ENCODE results near the gene C20orf173. TPM values are rescaled to one million over a fixed set of nuclear protein-coding genes. Genes with fewer than 3 reads are reported as not detected.

The C20orf173 gene, protein sequence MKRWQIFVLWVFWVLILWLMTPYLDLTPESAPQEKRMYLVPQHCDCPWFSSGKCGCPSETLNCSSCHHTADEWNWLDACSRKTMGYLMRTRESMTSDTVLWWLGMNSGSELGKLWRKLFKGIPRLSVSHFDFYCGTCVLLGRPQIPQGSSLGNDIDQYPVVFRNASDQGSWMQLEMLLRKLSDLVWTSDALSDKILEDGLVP
- total RNA-seq (ENCODE audit: low replicate concordance), result not detected in 2 replicates

DNA sequence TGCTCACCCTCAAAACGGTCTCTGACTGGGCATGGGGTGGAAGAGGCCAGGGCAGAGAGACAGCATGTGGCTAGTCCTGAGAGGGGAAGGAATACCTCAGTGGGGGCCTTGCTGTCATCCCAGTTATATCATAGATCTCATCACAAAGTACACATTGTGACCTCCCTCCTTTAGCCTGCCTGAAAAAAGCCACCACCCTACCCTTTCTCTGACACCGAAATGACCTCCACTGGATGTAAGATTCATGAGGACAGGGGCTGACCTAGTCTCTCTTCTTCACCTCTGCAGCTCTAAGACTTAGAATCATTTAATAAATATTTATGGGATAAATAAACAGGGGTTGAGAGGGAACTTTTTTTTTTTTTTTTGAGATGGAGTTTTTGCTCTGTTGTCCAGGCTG lies at the start of gene C20orf173:
Gene C20orf173 (minus strand): TSS at position 101 of the 400 bp plus-strand sequence. CDS start 279 bp downstream, outside the sequence.
- H3K9ac ChIP-seq, result no peak within 1 kb of the TSS

GRCh38 chr20:35579196-35579595 lies 49.7 kb upstream of the C20orf173 start:
- Histone ChIP-seq H3K4me2 (no peak overlapping the region), H4K20me1 (ENCODE audit: low read depth) (no peaks in the 10 kb centered on the region), H3K4me3 (no peak overlapping the region), H3K9me3 (ENCODE audit: low read depth) (no peaks in the 10 kb centered on the region), H3F3A (ENCODE audit: low read depth) (peaks cover 2% of the 10 kb centered on the region), H3K4me1 (no peaks in the 10 kb centered on the region), H3K79me2 (ENCODE audit: low read depth) (no peaks in the 10 kb centered on the region), H3K27me3 (no peaks in the 10 kb centered on the region), H3K9ac (no peak overlapping the region), H2AFZ (replicated peaks) (no peak overlapping the region), H3K27ac (no peak overlapping the region), H3K36me3 (no peaks in the 10 kb centered on the region)
- no peaks in the 10 kb centered on the region for H3K36me3 Mint-ChIP-seq
- no peaks in the 10 kb centered on the region for H3K4me1 Mint-ChIP-seq
- DNase-seq (ENCODE audit: low spot score), result no peak
- no peaks in the 10 kb centered on the region for H3K9me3 Mint-ChIP-seq
- H3K27ac Mint-ChIP-seq, result no peak overlapping the region
- TF ChIP-seq, protein P1, sequence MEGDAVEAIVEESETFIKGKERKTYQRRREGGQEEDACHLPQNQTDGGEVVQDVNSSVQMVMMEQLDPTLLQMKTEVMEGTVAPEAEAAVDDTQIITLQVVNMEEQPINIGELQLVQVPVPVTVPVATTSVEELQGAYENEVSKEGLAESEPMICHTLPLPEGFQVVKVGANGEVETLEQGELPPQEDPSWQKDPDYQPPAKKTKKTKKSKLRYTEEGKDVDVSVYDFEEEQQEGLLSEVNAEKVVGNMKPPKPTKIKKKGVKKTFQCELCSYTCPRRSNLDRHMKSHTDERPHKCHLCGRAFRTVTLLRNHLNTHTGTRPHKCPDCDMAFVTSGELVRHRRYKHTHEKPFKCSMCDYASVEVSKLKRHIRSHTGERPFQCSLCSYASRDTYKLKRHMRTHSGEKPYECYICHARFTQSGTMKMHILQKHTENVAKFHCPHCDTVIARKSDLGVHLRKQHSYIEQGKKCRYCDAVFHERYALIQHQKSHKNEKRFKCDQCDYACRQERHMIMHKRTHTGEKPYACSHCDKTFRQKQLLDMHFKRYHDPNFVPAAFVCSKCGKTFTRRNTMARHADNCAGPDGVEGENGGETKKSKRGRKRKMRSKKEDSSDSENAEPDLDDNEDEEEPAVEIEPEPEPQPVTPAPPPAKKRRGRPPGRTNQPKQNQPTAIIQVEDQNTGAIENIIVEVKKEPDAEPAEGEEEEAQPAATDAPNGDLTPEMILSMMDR (IDR thresholded peaks at IDR 0.05), result no peak
- TF ChIP-seq EZH2phosphoT487 (IDR thresholded peaks at IDR 0.05) (no peak), EZH2 (IDR thresholded peaks at IDR 0.05) (no peak)
- H3K27me3 Mint-ChIP-seq (ENCODE audit: insufficient read depth, low read depth), result peaks cover 4% of the 10 kb centered on the region
- H3K4me3 Mint-ChIP-seq, result no peak overlapping the region

More for the DNA sequence above, at the start of gene C20orf173:
- no peaks in the 10 kb centered on the region for H4K20me1 ChIP-seq (ENCODE audit: low read depth)
- no peaks in the 10 kb centered on the region for H3K9me3 ChIP-seq (ENCODE audit: low read depth)
- no peak within 1 kb of the TSS for H3K4me3 Mint-ChIP-seq
- no peaks in the 10 kb centered on the region for H3K4me1 ChIP-seq
- H3K79me2 ChIP-seq (ENCODE audit: low read depth), result no peaks in the 10 kb centered on the region
- H3K4me2 ChIP-seq, result no peak within 1 kb of the TSS
- TF ChIP-seq EZH2 (IDR thresholded peaks at IDR 0.05) (no peak), EZH2phosphoT487 (IDR thresholded peaks at IDR 0.05) (no peak)
- TF ChIP-seq, protein P1 (IDR thresholded peaks at IDR 0.05), result no peak
- no peak within 1 kb of the TSS for H3K4me3 ChIP-seq
- no peak within 1 kb of the TSS for H2AFZ ChIP-seq (replicated peaks)
- H3K27me3 Mint-ChIP-seq (ENCODE audit: insufficient read depth, low read depth), result peaks cover 2% of the 10 kb centered on the region
- H3K27ac ChIP-seq, result no peak within 1 kb of the TSS
- DNase-seq (ENCODE audit: low spot score), result no peak
- peaks cover 2% of the 10 kb centered on the region for H3K36me3 Mint-ChIP-seq
- no peaks in the 10 kb centered on the region for H3K27me3 ChIP-seq
- H3K36me3 ChIP-seq, result no peaks in the 10 kb centered on the region
- H3F3A ChIP-seq (ENCODE audit: low read depth), result no peaks in the 10 kb centered on the region
- H3K4me1 Mint-ChIP-seq, result peaks cover 3% of the 10 kb centered on the region
- H3K9me3 Mint-ChIP-seq, result peaks cover 4% of the 10 kb centered on the region
- H3K27ac Mint-ChIP-seq, result no peak within 1 kb of the TSS

DNA sequence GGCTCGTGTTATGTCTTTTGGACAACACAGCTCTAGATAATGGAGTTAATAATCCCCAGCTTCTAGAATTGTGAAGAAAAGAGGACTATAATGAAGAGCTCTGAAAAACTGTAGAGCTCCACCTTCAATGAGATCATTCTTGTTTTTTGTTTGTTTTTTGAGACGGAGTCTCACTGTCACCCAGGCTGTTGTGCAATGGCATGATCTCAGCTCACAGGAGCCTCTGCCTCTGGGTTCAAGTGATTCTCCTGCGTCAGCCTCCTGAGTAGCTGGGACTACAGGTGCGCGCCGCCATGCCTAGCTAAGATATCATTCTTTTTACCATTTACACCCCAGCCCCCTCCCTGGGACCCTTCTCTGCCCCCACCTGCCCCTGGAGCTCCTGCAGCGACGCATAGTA lies 49.0 kb upstream of the C20orf173 start:
- Mint-ChIP-seq H3K27me3 (ENCODE audit: insufficient read depth, low read depth) (peaks cover 4% of the 10 kb centered on the region), H3K4me1 (no peaks in the 10 kb centered on the region), H3K4me3 (no peak overlapping the region), H3K9me3 (no peaks in the 10 kb centered on the region), H3K27ac (no peak overlapping the region), H3K36me3 (no peaks in the 10 kb centered on the region)
- Histone ChIP-seq H3K27ac (no peak overlapping the region), H3F3A (ENCODE audit: low read depth) (peaks cover 2% of the 10 kb centered on the region), H3K9ac (no peak overlapping the region), H3K4me1 (no peaks in the 10 kb centered on the region), H3K4me3 (no peak overlapping the region), H3K9me3 (ENCODE audit: low read depth) (no peaks in the 10 kb centered on the region), H3K36me3 (no peaks in the 10 kb centered on the region), H4K20me1 (ENCODE audit: low read depth) (no peaks in the 10 kb centered on the region), H3K27me3 (no peaks in the 10 kb centered on the region), H2AFZ (replicated peaks) (no peak overlapping the region), H3K4me2 (no peak overlapping the region), H3K79me2 (ENCODE audit: low read depth) (no peaks in the 10 kb centered on the region)
- no peak for DNase-seq (ENCODE audit: low spot score)
- TF ChIP-seq EZH2phosphoT487 (IDR thresholded peaks at IDR 0.05) (no peak), EZH2 (IDR thresholded peaks at IDR 0.05) (no peak)
- TF ChIP-seq, protein P1 (IDR thresholded peaks at IDR 0.05), result no peak
